Gastrocnemius medialis (tissue), 4 donors: ENCODE results near the gene RABAC1. TPM values are rescaled to one million over a fixed set of nuclear protein-coding genes. Genes with fewer than 3 reads are reported as not detected.

Experiments used
- ATAC-seq, 2 donors: fragments of 150-250 bp; one replicate each; pipeline ENCODE4 v1.9.1; 2016
- DNase-seq, 2 donors: peaks; one replicate each; pipeline ENCODE4 v3.0.0-alpha.2; 2019
- H3K27ac ChIP-seq, 4 donors: fragments of 200-600 bp; sonication (generic); 1 replicate in 1 of 4; 2 replicates in 3 of 4; pipeline ENCODE4 v1.5.1; 2016 to 2018; ENCODE audit warnings: mild to moderate bottlenecking in 2 of 4, moderate library complexity in 1 of 4
- H3K27me3 ChIP-seq, 3 donors: fragments of 200-600 bp; sonication (generic) in 2 of 3; 1 replicate in 1 of 3; 2 replicates in 2 of 3; pipeline versions ENCODE4 v1.5.1 to v1.6.0; 2016 to 2019; ENCODE audit warnings: mild to moderate bottlenecking in 1 of 3, moderate library complexity in 1 of 3
- H3K36me3 ChIP-seq, 2 donors: fragments of 200-600 bp; sonication (generic) in 1 of 2; one replicate each; pipeline ENCODE4 v1.5.1; 2017 to 2018
- H3K4me1 ChIP-seq, 2 donors: fragments of 200-600 bp; sonication (generic) in 1 of 2; one replicate each; pipeline ENCODE4 v1.5.1; 2016 to 2017; ENCODE audit warnings: mild to moderate bottlenecking in 2 of 2
- H3K4me3 ChIP-seq, 4 donors: fragments of 200-600 bp; sonication (generic) in 3 of 4; 1 replicate in 1 of 4; 2 replicates in 3 of 4; pipeline ENCODE4 v1.5.1; 2016 to 2019; ENCODE audit warnings: mild to moderate bottlenecking in 2 of 4
- H3K9me3 ChIP-seq, 3 donors: fragments of 200-600 bp; sonication (generic) in 2 of 3; 1 replicate in 1 of 3; 2 replicates in 2 of 3; pipeline ENCODE4 v1.5.1; 2016 to 2019
- POLR2A ChIP-seq, 2 donors: fragments of 450-650 bp; IDR thresholded peaks; one replicate each; pipeline ENCODE4 v1.6.1; 2017; ENCODE audit warnings: antibody characterized with exemption in 2 of 2, mild to moderate bottlenecking in 2 of 2, moderate library complexity in 2 of 2
- in situ Hi-C, 4 donors: fragments of 200-750 bp; cut with MboI; loops; one replicate each; pipeline versions ENCODE4 v1.15.0 to v1.8.0; 2017; ENCODE audit warnings: low sequenced_read_pairs in 4 of 4
- intact Hi-C: fragments of 100-400 bp; cut with DNase I; formaldehyde crosslinking; loops from one replicate; pipeline ENCODE4 v1.15.1; 2023; ENCODE audit warnings: low total_unique reads
- total RNA-seq, 4 donors: library from RNA; depleted of rRNA; stranded (reverse); fragments of >200 nt; gene quantifications; one replicate each; pipeline versions ENCODE4 v1.1.0 to v1.2.3, GENCODE V29; 2016
- TF ChIP-seq, protein P1 (sequence below), 5 experiments: fragments of 450-650 bp in 3 of 5; fragments of 200-600 bp in 2 of 5; sonication (generic) in 2 of 5; IDR thresholded peaks in 4 of 5; conservative IDR thresholded peaks in 1 of 5; 1 replicate in 4 of 5; 2 replicates in 1 of 5; pipeline ENCODE4 v1.5.1; 2016 to 2019; ENCODE audit warnings: antibody characterized with exemption in 5 of 5, mild to moderate bottlenecking in 3 of 5, moderate library complexity in 3 of 5

RABAC1 gene
- total RNA-seq, 4 donors from 2014 or later, result 94.4 to 146 (median 110) TPM

DNA sequence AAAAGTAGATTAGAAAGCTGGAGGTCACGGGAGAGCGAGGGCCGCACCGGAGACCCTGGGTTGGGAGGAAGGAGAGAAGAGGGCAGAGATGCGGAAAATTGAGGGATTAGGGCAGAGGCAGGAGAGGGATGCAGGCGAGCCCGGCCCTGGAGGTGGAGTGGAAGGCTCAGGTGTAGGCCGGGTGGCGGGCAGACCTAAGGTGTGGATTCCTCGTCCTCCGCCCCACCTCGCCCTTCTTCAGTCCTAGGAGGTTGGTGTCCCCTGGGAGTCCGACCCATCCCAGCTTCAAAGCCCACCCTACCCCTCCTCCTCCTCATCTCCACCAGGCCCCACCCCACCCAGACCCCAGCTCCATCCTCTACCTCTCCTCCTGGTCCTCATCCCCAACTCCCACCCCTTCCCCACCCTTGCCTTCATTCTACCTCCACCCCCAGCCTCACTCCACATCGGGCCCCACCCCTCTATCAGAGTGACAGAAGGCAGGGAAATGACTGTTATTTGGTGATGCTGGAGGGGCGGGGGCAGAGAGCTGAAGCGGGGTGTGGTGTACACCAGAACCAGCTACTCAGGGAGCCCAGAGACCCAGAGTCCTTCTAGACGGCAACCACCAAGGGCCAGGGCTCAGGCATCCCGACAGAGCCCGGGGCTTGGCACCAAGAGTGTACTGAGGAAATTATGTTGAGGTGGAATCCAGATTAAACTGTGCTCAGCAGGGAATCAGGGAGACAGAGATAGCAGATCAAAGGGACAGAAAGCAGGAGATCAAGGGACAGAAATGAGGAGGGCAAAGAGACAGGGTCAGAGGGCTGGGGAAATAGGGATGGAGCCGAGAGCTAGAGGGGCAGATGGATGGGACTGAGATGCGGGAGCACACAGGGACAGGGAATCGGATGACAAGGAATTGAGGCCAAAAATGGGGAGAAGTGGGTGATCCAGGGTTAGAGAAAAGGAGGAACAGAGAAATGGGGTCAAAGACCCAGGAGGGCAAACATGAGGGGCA is 37.2 kb downstream of the RABAC1 start:
- DNase-seq (no peak), ATAC-seq (no peak)

GRCh38 chr19:41920882-41921576 is 38.1 kb downstream of the RABAC1 start:
- H3K4me3 ChIP-seq, result no peak overlapping the region
- no peak overlapping the region for H3K27ac ChIP-seq
- no peaks in the 10 kb centered on the region for H3K9me3 ChIP-seq
- intact Hi-C loops, result no loop called here
- in situ Hi-C loops, result no loop called here
- H3K36me3 ChIP-seq, result no peaks in the 10 kb centered on the region
- H3K4me1 ChIP-seq, result no peaks in the 10 kb centered on the region
- DNase-seq (no peak), ATAC-seq (no peak)
- TF ChIP-seq, protein P1, sequence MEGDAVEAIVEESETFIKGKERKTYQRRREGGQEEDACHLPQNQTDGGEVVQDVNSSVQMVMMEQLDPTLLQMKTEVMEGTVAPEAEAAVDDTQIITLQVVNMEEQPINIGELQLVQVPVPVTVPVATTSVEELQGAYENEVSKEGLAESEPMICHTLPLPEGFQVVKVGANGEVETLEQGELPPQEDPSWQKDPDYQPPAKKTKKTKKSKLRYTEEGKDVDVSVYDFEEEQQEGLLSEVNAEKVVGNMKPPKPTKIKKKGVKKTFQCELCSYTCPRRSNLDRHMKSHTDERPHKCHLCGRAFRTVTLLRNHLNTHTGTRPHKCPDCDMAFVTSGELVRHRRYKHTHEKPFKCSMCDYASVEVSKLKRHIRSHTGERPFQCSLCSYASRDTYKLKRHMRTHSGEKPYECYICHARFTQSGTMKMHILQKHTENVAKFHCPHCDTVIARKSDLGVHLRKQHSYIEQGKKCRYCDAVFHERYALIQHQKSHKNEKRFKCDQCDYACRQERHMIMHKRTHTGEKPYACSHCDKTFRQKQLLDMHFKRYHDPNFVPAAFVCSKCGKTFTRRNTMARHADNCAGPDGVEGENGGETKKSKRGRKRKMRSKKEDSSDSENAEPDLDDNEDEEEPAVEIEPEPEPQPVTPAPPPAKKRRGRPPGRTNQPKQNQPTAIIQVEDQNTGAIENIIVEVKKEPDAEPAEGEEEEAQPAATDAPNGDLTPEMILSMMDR (IDR thresholded peaks at IDR 0.05 in 4 of 5, conservative IDR thresholded peaks at IDR 0.05 in 1 of 5), result no peak
- TF ChIP-seq POLR2A (IDR thresholded peaks at IDR 0.05), result no peak
- H3K27me3 ChIP-seq, result peaks cover 79 to 91% (median 88%) of the 10 kb centered on the region in 3 donors

More for the DNA sequence above, 37.2 kb downstream of the RABAC1 start:
- in situ Hi-C loops, result no loop called here
- no peaks in the 10 kb centered on the region for H3K36me3 ChIP-seq
- no peaks in the 10 kb centered on the region for H3K9me3 ChIP-seq
- no peak overlapping the region for H3K4me3 ChIP-seq
- H3K27me3 ChIP-seq, result peaks cover 81 to 91% (median 88%) of the 10 kb centered on the region in 3 donors
- H3K4me1 ChIP-seq, result no peaks in the 10 kb centered on the region
- no peak for TF ChIP-seq POLR2A (IDR thresholded peaks at IDR 0.05)
- TF ChIP-seq, protein P1 (IDR thresholded peaks at IDR 0.05 in 4 of 5, conservative IDR thresholded peaks at IDR 0.05 in 1 of 5), result no peak
- intact Hi-C loops, result no loop called here
- no peak overlapping the region for H3K27ac ChIP-seq

GRCh38 chr19:41919948-41920712 is 39.0 kb downstream of the RABAC1 start:
- H3K4me1 ChIP-seq, result no peaks in the 10 kb centered on the region
- no peaks in the 10 kb centered on the region for H3K36me3 ChIP-seq
- intact Hi-C loops, result no loop called here
- TF ChIP-seq POLR2A (IDR thresholded peaks at IDR 0.05), result no peak
- TF ChIP-seq, protein P1 (IDR thresholded peaks at IDR 0.05 in 4 of 5, conservative IDR thresholded peaks at IDR 0.05 in 1 of 5), result no peak
- H3K27me3 ChIP-seq, result peaks cover 79 to 91% (median 90%) of the 10 kb centered on the region in 3 donors
- in situ Hi-C loops, result no loop called here
- H3K9me3 ChIP-seq, result no peaks in the 10 kb centered on the region
- DNase-seq (no peak), ATAC-seq (no peak)
- H3K4me3 ChIP-seq, result no peak overlapping the region
- H3K27ac ChIP-seq, result no peak overlapping the region

DNA sequence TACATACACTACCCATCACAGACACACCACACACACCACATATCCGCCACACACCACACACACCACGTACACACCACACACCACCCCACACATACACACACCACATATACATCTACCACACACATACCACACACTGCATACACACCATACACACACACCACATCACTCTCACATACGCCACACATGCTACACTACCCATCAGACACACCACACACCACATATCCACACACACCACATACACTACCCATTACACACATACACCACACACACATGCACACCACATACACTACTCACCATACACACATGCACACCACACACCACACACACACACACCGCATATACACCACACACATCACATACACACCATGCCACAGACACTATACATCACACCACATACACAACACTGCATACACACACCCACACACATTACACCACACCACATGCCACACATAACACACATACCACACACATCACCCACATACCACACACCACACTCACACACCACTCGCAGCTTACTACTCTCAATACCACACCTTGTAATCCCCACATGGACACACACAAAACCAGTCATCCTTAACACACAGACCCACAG is 40.4 kb downstream of the RABAC1 start:
- no peak overlapping the region for H3K4me3 ChIP-seq
- in situ Hi-C loops, result no loop called here
- no peak for TF ChIP-seq POLR2A (IDR thresholded peaks at IDR 0.05)
- TF ChIP-seq, protein P1 (IDR thresholded peaks at IDR 0.05 in 4 of 5, conservative IDR thresholded peaks at IDR 0.05 in 1 of 5), result no peak
- peaks cover 76 to 88% (median 86%) of the 10 kb centered on the region in 3 donors for H3K27me3 ChIP-seq
- ATAC-seq (no peak), DNase-seq (no peak)
- H3K4me1 ChIP-seq, result no peaks in the 10 kb centered on the region
- intact Hi-C loops, result no loop called here
- no peaks in the 10 kb centered on the region for H3K36me3 ChIP-seq
- H3K27ac ChIP-seq, result no peak overlapping the region
- H3K9me3 ChIP-seq, result no peaks in the 10 kb centered on the region
